ENCODE measurements around the gene TOMM5. TPM values are rescaled to one million over a fixed set of nuclear protein-coding genes. Genes with fewer than 3 reads are reported as not detected.

TOMM5 gene
- polyA plus RNA-seq, 1 of the 3 experiments (the other 2 are of a cell fraction): 255 TPM

GRCh38 chr9:37547328-37547878 lies 45.0 kb downstream of the TOMM5 start:
- Histone ChIP-seq H3K9me2 (no peaks in the 10 kb centered on the region), H3K9ac (no peak overlapping the region), H3K27ac (ENCODE audit: low read depth in 2 of 2, low read length in 1 of 2) (no peak overlapping the region), H2AFZ (ENCODE audit: low read depth) (no peak overlapping the region), H3K79me2 (ENCODE audit: insufficient read depth) (no peaks in the 10 kb centered on the region), H3F3A (replicated peaks; ENCODE audit: insufficient read depth) (no peaks in the 10 kb centered on the region), H4K20me1 (ENCODE audit: insufficient read depth) (no peaks in the 10 kb centered on the region; the same call in 1 of the 2 replicates), H3K4me2 (no peak overlapping the region), H3K36me3 (replicated peaks in 1 of 2; ENCODE audit: control insufficient read depth in 1 of 2, insufficient read depth in 2 of 2, low read length in 1 of 2) (no peaks in the 10 kb centered on the region), H3K9me3 (no peaks in the 10 kb centered on the region), H3K27me3 (ENCODE audit: insufficient read depth) (no peaks in the 10 kb centered on the region), H3K4me1 (ENCODE audit: control insufficient read depth in 1 of 2, insufficient read depth in 2 of 2, low read depth in 1 of 2, low read length in 1 of 2) (no peaks in the 10 kb centered on the region), H3K4me3 (ENCODE audit: low read depth in 2 of 2, low read length in 1 of 2) (no peak overlapping the region)
- no peak for DNase-seq
- ChIA-PET CTCF (interaction anchor here (0.9 kb wide), 1 partner anchor 9 kb away, joined by 3 read pairs; no protein-coding TSS in a partner anchor), POLR2A (no interaction called here)
- TF ChIP-seq TEAD4 (IDR thresholded peaks at IDR 0.05; ENCODE audit: borderline replicate concordance, insufficient read depth) (no peak), FOSL2 (IDR thresholded peaks at IDR 0.05; ENCODE audit: borderline replicate concordance, low read depth) (no peak), USF2 (IDR thresholded peaks at IDR 0.05; ENCODE audit: borderline replicate concordance, low read depth, low read length) (no peak), NFIC (IDR thresholded peaks at IDR 0.05; ENCODE audit: borderline replicate concordance) (no peak), POLR2AphosphoS5 (IDR thresholded peaks at IDR 0.05; ENCODE audit: low read depth, low read length) (no peak), PBX3 (IDR thresholded peaks at IDR 0.05) (no peak), REST (IDR thresholded peaks at IDR 0.05; ENCODE audit: low read depth, low read length) (no peak)
- WGBS (ENCODE audit: low lambda C conversion rate): 93% methylated on average over 5 of the region's 5 CpGs

- no peaks in the 10 kb centered on the region for H3K9me2 ChIP-seq
- no peaks in the 10 kb centered on the region for H3K79me2 ChIP-seq (ENCODE audit: insufficient read depth)
- H3F3A ChIP-seq (replicated peaks; ENCODE audit: insufficient read depth): no peaks in the 10 kb centered on the region
- no peaks in the 10 kb centered on the region for H4K20me1 ChIP-seq (ENCODE audit: insufficient read depth)
- H3K4me3 ChIP-seq (ENCODE audit: low read depth in 2 of 2, low read length in 1 of 2): no peak overlapping the region
- H2AFZ ChIP-seq (ENCODE audit: low read depth): no peak overlapping the region
- H3K27me3 ChIP-seq (ENCODE audit: insufficient read depth): no peaks in the 10 kb centered on the region
- DNase-seq: no peak
- POLR2A ChIA-PET: no interaction called here
- H3K4me1 ChIP-seq (ENCODE audit: control insufficient read depth in 1 of 2, insufficient read depth in 2 of 2, low read depth in 1 of 2, low read length in 1 of 2): no peaks in the 10 kb centered on the region
- no peak overlapping the region for H3K9ac ChIP-seq
- no peak overlapping the region for H3K27ac ChIP-seq (ENCODE audit: low read depth in 2 of 2, low read length in 1 of 2)
- WGBS (ENCODE audit: low lambda C conversion rate): 85% methylated on average over 1 of the region's 1 CpG
- CTCF ChIA-PET: no interaction called here
- H3K9me3 ChIP-seq: no peaks in the 10 kb centered on the region
- peaks cover 3 to 6% of the 10 kb centered on the region in 2 experiments for H3K36me3 ChIP-seq (replicated peaks in 1 of 2; ENCODE audit: control insufficient read depth in 1 of 2, insufficient read depth in 2 of 2, low read length in 1 of 2)
- no peak overlapping the region for H3K4me2 ChIP-seq
- no peak for TF ChIP-seq POLR2AphosphoS5 (IDR thresholded peaks at IDR 0.05; ENCODE audit: low read depth, low read length)
- no peak for TF ChIP-seq EZH2phosphoT487 (IDR thresholded peaks at IDR 0.05; ENCODE audit: borderline replicate concordance, low read depth)
- TF ChIP-seq FOXM1 (IDR thresholded peaks at IDR 0.05; ENCODE audit: low read depth): no peak
- no peak for TF ChIP-seq YY1 (IDR thresholded peaks at IDR 0.05; ENCODE audit: low read depth)
- no peak for TF ChIP-seq EP300 (IDR thresholded peaks at IDR 0.05; ENCODE audit: borderline replicate concordance in 1 of 2, low read depth in 1 of 2, low read length in 1 of 2)
- TF ChIP-seq MXI1 (IDR thresholded peaks at IDR 0.05; ENCODE audit: low read depth, low read length): no peak
- no peak for TF ChIP-seq USF1 (IDR thresholded peaks at IDR 0.05; ENCODE audit: borderline replicate concordance, low read depth)
- no peak for TF ChIP-seq TAF1 (IDR thresholded peaks at IDR 0.05; ENCODE audit: borderline replicate concordance, low read depth, low read length)
- TF ChIP-seq FOSL2 (IDR thresholded peaks at IDR 0.05; ENCODE audit: borderline replicate concordance, low read depth): no peak
- TF ChIP-seq CHD2 (IDR thresholded peaks at IDR 0.05; ENCODE audit: low read length, partially characterized antibody): no peak
- no peak for TF ChIP-seq MEF2A (IDR thresholded peaks at IDR 0.05; ENCODE audit: borderline replicate concordance, low read depth)
- TF ChIP-seq NRF1 (IDR thresholded peaks at IDR 0.05; ENCODE audit: low read depth, low read length): no peak
- TF ChIP-seq FOXJ3 (CRISPR knock-in tag; IDR thresholded peaks at IDR 0.05): no peak
- TF ChIP-seq CTCF (IDR thresholded peaks at IDR 0.05): no peak
Observed at GRCh38 chr9:37543468-37543867, 48.9 kb downstream of the TOMM5 start.
